ENCODE measurements around the gene SYVN1.

DNA sequence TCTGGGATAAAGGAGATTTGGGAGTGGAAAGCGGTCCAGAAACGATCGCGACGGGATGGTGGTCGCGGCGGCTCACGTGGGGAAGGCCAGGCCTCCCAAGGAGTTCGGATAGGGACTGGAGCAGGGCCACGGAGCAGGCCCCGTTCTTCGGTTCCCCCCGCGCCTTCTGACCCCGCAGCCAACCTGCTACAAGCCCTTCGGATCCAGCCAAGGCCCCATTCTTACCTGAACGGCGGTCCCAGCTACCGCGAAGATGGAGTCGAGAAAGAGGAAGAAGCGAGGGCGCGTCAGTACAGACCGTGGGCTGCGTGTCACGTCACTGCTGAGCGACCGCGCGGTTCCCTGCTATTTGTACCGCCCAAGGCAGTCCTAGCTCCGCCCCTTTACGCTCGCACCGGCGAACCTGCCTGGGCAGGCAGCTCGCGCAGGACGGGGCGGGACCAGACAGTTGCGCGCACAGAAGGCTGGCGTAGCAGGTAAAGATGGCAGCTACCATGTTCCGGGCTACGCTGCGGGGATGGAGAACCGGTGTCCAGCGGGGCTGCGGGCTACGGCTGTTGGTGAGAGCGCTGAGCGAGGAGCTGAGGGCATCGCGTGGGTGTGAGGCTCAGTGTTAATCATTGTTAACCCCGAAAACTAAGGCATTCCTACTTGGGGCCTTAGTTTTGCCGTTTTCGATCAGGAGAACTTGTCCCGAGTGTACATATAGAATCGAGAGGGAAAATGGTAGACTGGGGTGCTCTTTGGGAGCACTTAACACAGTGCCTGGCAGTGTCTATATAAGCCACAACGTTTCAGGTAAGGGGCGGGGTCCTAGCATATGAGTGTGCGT is 12.2 kb downstream of the SYVN1 start, which contains the start of the genes FAU and MRPL49:
- no peak for TF ChIP-seq CTCF (conservative IDR thresholded peaks at IDR 0.05; ENCODE audit: low read length)
- TF ChIP-seq EZH2phosphoT487 (IDR thresholded peaks at IDR 0.05; ENCODE audit: borderline replicate concordance), result no peak

Measured in Loucy (cell line).